HepG2 (cell line): ENCODE results near the gene SLC29A1. TPM values are rescaled to one million over a fixed set of nuclear protein-coding genes. Genes with fewer than 3 reads are reported as not detected.

Experiments
- ATAC-seq: fragments of 200-7000 bp; cut with Tn5 transposase; 3 replicates; pipeline ENCODE4 v1.9.1; 2020; ENCODE audit warnings: mild to moderate bottlenecking, moderate library complexity
- BruUV-seq: library from RNA; stranded (reverse); fragments of 400-500 nt; replicated peaks from 2 replicates; lab custom pipeline; 2021; lab: Mats Ljungman, UMichigan
- CTCF ChIA-PET: fragments of 300-600 bp; formaldehyde crosslinking; extraction: SDS; loops from one replicate; lab custom pipeline; 2021; ENCODE audit warnings: low total read pairs, inconsistent platforms, low intra/inter-chr PET ratio; lab: Yijun Ruan, JAX
- POLR2A ChIA-PET: fragments of 350-600 bp; sonication (Branson Sonifier 250); formaldehyde crosslinking; loops from one replicate; lab custom pipeline; 2020; ENCODE audit warnings: antibody characterized with exemption, inconsistent platforms; lab: Yijun Ruan, JAX
- DNase-seq: peaks from one replicate; pipeline ENCODE4 v3.0.0-alpha.2; 2015; ENCODE audit warnings: low spot score
- FAIRE-seq: peaks from 3 replicates; lab custom pipeline; 2011; peaks lifted over from hg19 to GRCh38; lab: Jason Lieb, UNC
- H2AFZ ChIP-seq: one replicate; pipeline ENCODE4 v1.6.1; 2011; ENCODE audit warnings: low read length, inconsistent platforms
- H3K27ac ChIP-seq: fragments of 300-600 bp; 3 replicates; pipeline ENCODE4 v1.8.0; 2011; ENCODE audit warnings: mixed run types, mild to moderate bottlenecking, mixed read lengths, low read length, inconsistent platforms; ENCODE audit not compliant: insufficient read depth; ENCODE audit errors: extremely low read length
- H3K27me3 ChIP-seq, 2 experiments: fragments of 200-600 bp in 1 of 2; 2 replicates in 1 of 2; 3 replicates in 1 of 2; pipeline versions ENCODE4 v1.6.0 to v1.8.0; 2011; ENCODE audit warnings: low read length in 2 of 2, mild to moderate bottlenecking in 2 of 2, moderate library complexity in 2 of 2, inconsistent platforms in 1 of 2; ENCODE audit not compliant: insufficient read depth in 2 of 2, control insufficient read depth in 1 of 2
- H3K36me3 ChIP-seq, 2 experiments: fragments of 200-600 bp in 1 of 2; replicated peaks in 1 of 2; 2 replicates in 1 of 2; 3 replicates in 1 of 2; pipeline versions ENCODE4 v1.5.1 to v1.8.0; 2011; ENCODE audit warnings: low read length in 2 of 2, inconsistent platforms in 1 of 2; ENCODE audit not compliant: insufficient read depth in 2 of 2, control insufficient read depth in 1 of 2
- H3K4me1 ChIP-seq: 2 replicates; pipeline ENCODE4 v1.5.1; 2012; ENCODE audit warnings: low read length, inconsistent platforms; ENCODE audit not compliant: insufficient read depth
- H3K4me2 ChIP-seq: 2 replicates; pipeline ENCODE4 v1.6.0; 2011; ENCODE audit warnings: low read depth, low read length, inconsistent platforms
- H3K4me3 ChIP-seq, 3 experiments: fragments of 200-600 bp in 1 of 3; sonication (generic), shearing (Covaris generic) in 1 of 3; replicated peaks in 1 of 3; 2 replicates each; pipeline ENCODE4 v1.5.1; 2011 to 2016; ENCODE audit warnings: low read length in 3 of 3, inconsistent platforms in 2 of 3, low read depth in 2 of 3, mild to moderate bottlenecking in 2 of 3, control low read depth in 1 of 3, mixed read lengths in 1 of 3; ENCODE audit not compliant: insufficient read depth in 1 of 3
- H3K79me2 ChIP-seq: one replicate; pipeline ENCODE4 v1.6.1; 2011; ENCODE audit warnings: low read length, inconsistent platforms; ENCODE audit not compliant: insufficient read depth
- H3K9ac ChIP-seq: 2 replicates; pipeline ENCODE4 v1.6.0; 2011; ENCODE audit warnings: mild to moderate bottlenecking, low read depth, low read length, inconsistent platforms; ENCODE audit not compliant: insufficient read depth
- H3K9me3 ChIP-seq: 2 replicates; pipeline ENCODE4 v1.5.1; 2012; ENCODE audit warnings: mild to moderate bottlenecking, low read length
- H4K20me1 ChIP-seq: 2 replicates; pipeline ENCODE4 v1.6.0; 2011; ENCODE audit warnings: inconsistent platforms, mild to moderate bottlenecking, low read length, moderate library complexity; ENCODE audit not compliant: insufficient read depth
- DMAP1 ChIP-seq: IDR thresholded peaks from 2 replicates; pipeline ENCODE4 v1.6.1; 2016
- HBP1 ChIP-seq: IDR thresholded peaks from 2 replicates; pipeline ENCODE4 v1.6.1; 2016; ENCODE audit warnings: low read depth, control low read depth
- HDAC1 ChIP-seq: sonication (generic); formaldehyde crosslinking; IDR thresholded peaks from 2 replicates; pipeline ENCODE4 v1.5.1; 2020; ENCODE audit warnings: mild to moderate bottlenecking, missing genetic modification reagents
- HIVEP1 ChIP-seq: sonication (generic); formaldehyde crosslinking; IDR thresholded peaks from 2 replicates; pipeline ENCODE4 v1.4.0; 2020; ENCODE audit warnings: mild to moderate bottlenecking, missing genetic modification reagents
- POGK ChIP-seq: sonication (generic); formaldehyde crosslinking; conservative IDR thresholded peaks from 2 replicates; pipeline ENCODE4 v1.8.0; 2022; ENCODE audit warnings: mild to moderate bottlenecking, moderate library complexity, missing genetic modification reagents
- ZBTB3 ChIP-seq: sonication (generic); formaldehyde crosslinking; IDR thresholded peaks from 2 replicates; pipeline ENCODE4 v1.4.0; 2020; ENCODE audit warnings: low read depth, mild to moderate bottlenecking, moderate library complexity, missing genetic modification reagents, borderline replicate concordance
- ZBTB40 ChIP-seq, 2 experiments: fragments of 450-650 bp in 1 of 2; sonication (generic) in 1 of 2; formaldehyde crosslinking in 1 of 2; IDR thresholded peaks; 2 replicates each; pipeline versions ENCODE4 v1.6.1 to v1.8.0; 2016 to 2022; ENCODE audit warnings: antibody characterized with exemption in 1 of 2, mild to moderate bottlenecking in 1 of 2, missing genetic modification reagents in 1 of 2
- ZNF510 ChIP-seq: sonication (generic); formaldehyde crosslinking; IDR thresholded peaks from 2 replicates; pipeline ENCODE4 v1.4.0; 2020; ENCODE audit warnings: low read depth, mild to moderate bottlenecking, missing genetic modification reagents
- WGBS: methylation state at CpG from one replicate; pipeline ENCODE4 v1.1.6; 2017; ENCODE audit warnings: low lambda C conversion rate; 5-methylcytosine and 5-hydroxymethylcytosine counted together
- in situ Hi-C: cut with HindIII; loops from 2 replicates; pipeline ENCODE4 v1.10.0; 2017; ENCODE audit warnings: low pct_unique_long_range_greater_than_20kb; ENCODE audit not compliant: extremely low pct_ligation_motif_present
- intact Hi-C: fragments of 100-400 bp; cut with micrococcal nuclease; formaldehyde crosslinking; loops from one replicate; pipeline ENCODE4 v1.10.0; 2022; ENCODE audit not compliant: unreplicated experiment
- polyA plus RNA-seq, 8 experiments: library from polyadenylated mRNA; depleted of rRNA in 3 of 8; stranded (reverse) in 7 of 8; unstranded in 1 of 8; fragments of >200 nt; fragmentation: Illumina TruSeq in 4 of 8; extraction: Trizol in 4 of 8; gene quantifications; 2 replicates each; pipeline versions ENCODE4 v1.2.1 to v1.2.3, GENCODE V29; 2011 to 2016; ENCODE audit warnings: low read depth in 4 of 8, missing spikeins in 1 of 8, mixed read lengths in 1 of 8; ENCODE audit not compliant: insufficient read depth in 1 of 8
- total RNA-seq, 5 experiments: library from RNA; depleted of rRNA; stranded (reverse); fragments of >200 nt; fragmentation: Illumina TruSeq; extraction: Trizol; gene quantifications; 2 replicates each; pipeline ENCODE4 v1.2.3, GENCODE V29; 2016; ENCODE audit warnings: low read depth in 1 of 5

Gene SLC29A1
- total and polyA plus RNA-seq, 2 of the 13 experiments (the other 11 are each of a cell fraction or from before 2014, with no cell fraction given): 43.2 to 106 TPM

GRCh38 chr6:44224965-44225305, 1.5 kb downstream of the SLC29A1 start:
- no peak overlapping the region for H2AFZ ChIP-seq
- no peak overlapping the region for H3K27ac ChIP-seq
- no peaks in the 10 kb centered on the region for H4K20me1 ChIP-seq
- DNase-seq (no peak), FAIRE-seq (no peak), ATAC-seq (no peak)
- intact Hi-C loops (no loop called here), in situ Hi-C loops (loop anchor here (5.0 kb wide), 1 partner anchor 53 kb away; no protein-coding TSS in a partner anchor)
- TF ChIP-seq DMAP1 (CRISPR knock-in tag): no peak
- TF ChIP-seq HIVEP1 (CRISPR knock-in tag): no peak
- TF ChIP-seq HDAC1 (CRISPR knock-in tag): no peak
- TF ChIP-seq ZBTB40 (IDR thresholded peaks at IDR 0.05): no peak
- TF ChIP-seq ZBTB40 (CRISPR knock-in tag; IDR thresholded peaks at IDR 0.05): 0 out of 2 replicates have a peak, but pooled peaks have one; percentile 42
- TF ChIP-seq HBP1 (CRISPR knock-in tag): no peak
- TF ChIP-seq POGK (CRISPR knock-in tag): no peak
- no peak for TF ChIP-seq ZNF510 (CRISPR knock-in tag)
- no peak for TF ChIP-seq ZBTB3
- H3K4me2 ChIP-seq: peak overlapping the region; percentile 99; the same call in 1 of the 2 replicates
- H3K79me2 ChIP-seq: peaks cover 17% of the 10 kb centered on the region
- ChIA-PET POLR2A (interaction anchor here (0.7 to 4.4 kb wide), 7 partner anchors 10 to 455 kb away, joined by 3 to 61 read pairs (median 7); partner anchors contain the start of genes HSP90AB1 and VEGFA), CTCF (no interaction called here)
- no peak overlapping the region for H3K9ac ChIP-seq
- H3K9me3 ChIP-seq: no peaks in the 10 kb centered on the region
- peak overlapping the region in 1 of 3 experiments; percentile 76; a peak in 1 of 6 replicates for H3K4me3 ChIP-seq
- 0 out of 5 replicates have a peak, but pooled peaks cover 0 to 1% of the 10 kb centered on the region in 2 experiments for H3K27me3 ChIP-seq
- no TSS peak for BruUV-seq
- H3K4me1 ChIP-seq: peaks cover 79% of the 10 kb centered on the region
- 94% methylated on average over 4 of the region's 4 CpGs for WGBS
- H3K36me3 ChIP-seq: peaks cover 3 to 6% of the 10 kb centered on the region in 2 experiments; a peak in 4 of 5 replicates
